ENCODE measurements around the gene SEMA3E.
"Not testable (repeated sequence)": the region's sequence is repeated elsewhere in the genome, so short reads cannot be mapped to it uniquely, and the experiment has no call there.

SEMA3E gene

DNA sequence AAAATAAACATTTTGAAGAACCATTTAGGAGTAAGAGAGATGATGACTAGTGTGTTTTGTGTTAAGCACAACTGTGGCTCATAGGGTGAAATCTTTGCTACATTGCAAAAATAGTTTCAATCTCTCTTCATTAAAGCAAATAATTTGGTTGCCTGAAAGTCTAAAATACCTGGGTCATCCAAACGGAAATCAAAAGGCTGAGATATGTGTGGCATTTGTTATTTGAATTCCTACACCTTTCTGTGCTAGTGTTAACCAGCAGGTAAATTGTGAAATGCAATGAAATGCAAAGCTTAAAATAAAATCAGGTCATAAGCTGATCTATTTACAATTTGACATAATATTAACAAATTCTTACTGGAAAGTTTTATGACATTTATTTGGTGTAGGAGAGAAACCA lies 40.9 kb upstream of the SEMA3E start:
- in situ Hi-C loops (cut with HindIII; ENCODE audit: low sequenced_read_pairs) = no loop called here
- H3K4me3 ChIP-seq (ENCODE audit: low read depth, low read length) = no peak overlapping the region
- no peak for DNase-seq (ENCODE audit: low read depth)
- TF ChIP-seq, protein P1, sequence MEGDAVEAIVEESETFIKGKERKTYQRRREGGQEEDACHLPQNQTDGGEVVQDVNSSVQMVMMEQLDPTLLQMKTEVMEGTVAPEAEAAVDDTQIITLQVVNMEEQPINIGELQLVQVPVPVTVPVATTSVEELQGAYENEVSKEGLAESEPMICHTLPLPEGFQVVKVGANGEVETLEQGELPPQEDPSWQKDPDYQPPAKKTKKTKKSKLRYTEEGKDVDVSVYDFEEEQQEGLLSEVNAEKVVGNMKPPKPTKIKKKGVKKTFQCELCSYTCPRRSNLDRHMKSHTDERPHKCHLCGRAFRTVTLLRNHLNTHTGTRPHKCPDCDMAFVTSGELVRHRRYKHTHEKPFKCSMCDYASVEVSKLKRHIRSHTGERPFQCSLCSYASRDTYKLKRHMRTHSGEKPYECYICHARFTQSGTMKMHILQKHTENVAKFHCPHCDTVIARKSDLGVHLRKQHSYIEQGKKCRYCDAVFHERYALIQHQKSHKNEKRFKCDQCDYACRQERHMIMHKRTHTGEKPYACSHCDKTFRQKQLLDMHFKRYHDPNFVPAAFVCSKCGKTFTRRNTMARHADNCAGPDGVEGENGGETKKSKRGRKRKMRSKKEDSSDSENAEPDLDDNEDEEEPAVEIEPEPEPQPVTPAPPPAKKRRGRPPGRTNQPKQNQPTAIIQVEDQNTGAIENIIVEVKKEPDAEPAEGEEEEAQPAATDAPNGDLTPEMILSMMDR (IDR thresholded peaks at IDR 0.05; ENCODE audit: low read depth, low read length, missing control alignments) = no peak

- in situ Hi-C loops (cut with HindIII; ENCODE audit: low sequenced_read_pairs) = no loop called here
- TF ChIP-seq, protein P1 (IDR thresholded peaks at IDR 0.05; ENCODE audit: low read depth, low read length, missing control alignments) = no peak
- no peak for DNase-seq (ENCODE audit: low read depth)
- H3K4me3 ChIP-seq (ENCODE audit: low read depth, low read length) = no peak overlapping the region
These were observed 37.5 kb upstream of the SEMA3E start for GRCh38 chr7:83686416-83686815.

- DNase-seq (ENCODE audit: low read depth) = no peak
- H3K4me3 ChIP-seq (ENCODE audit: low read depth, low read length) = no peak overlapping the region
- TF ChIP-seq, protein P1 (IDR thresholded peaks at IDR 0.05; ENCODE audit: low read depth, low read length, missing control alignments) = no peak
- in situ Hi-C loops (cut with HindIII; ENCODE audit: low sequenced_read_pairs) = no loop called here
These were observed 36.0 kb upstream of the SEMA3E start for GRCh38 chr7:83684928-83685327.

DNA sequence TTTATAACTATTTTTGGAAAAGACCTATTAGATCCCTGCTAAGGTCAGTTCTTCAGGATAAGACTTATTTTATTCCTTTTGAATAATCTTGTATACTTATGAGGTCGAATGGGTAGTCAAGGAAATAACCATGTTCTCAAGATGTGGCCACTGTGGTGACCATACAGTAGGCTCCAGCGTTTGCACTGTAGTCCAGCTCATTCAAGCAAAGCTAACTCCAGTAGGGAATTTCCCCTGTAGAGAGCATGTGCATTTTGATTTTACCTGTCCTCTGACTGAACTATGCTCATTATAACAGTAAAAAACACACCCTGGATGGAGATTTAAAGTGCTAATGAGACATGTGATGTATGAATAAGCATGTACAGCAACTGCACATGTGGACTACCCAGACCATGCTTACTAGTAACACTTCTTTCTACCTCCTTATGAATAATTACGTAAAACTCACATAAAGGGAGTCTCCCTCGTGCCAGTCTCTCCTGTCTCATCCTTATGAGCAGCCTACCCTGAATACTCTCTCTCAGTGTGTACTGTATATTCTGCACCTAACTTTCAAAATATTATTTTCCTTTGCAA lies 32.4 kb upstream of the SEMA3E start:
- no peak for DNase-seq (ENCODE audit: low read depth)
- TF ChIP-seq, protein P1 (IDR thresholded peaks at IDR 0.05; ENCODE audit: low read depth, low read length, missing control alignments) = no peak
- no peak overlapping the region for H3K4me3 ChIP-seq (ENCODE audit: low read depth, low read length)
- in situ Hi-C loops (cut with HindIII; ENCODE audit: low sequenced_read_pairs) = no loop called here

DNA sequence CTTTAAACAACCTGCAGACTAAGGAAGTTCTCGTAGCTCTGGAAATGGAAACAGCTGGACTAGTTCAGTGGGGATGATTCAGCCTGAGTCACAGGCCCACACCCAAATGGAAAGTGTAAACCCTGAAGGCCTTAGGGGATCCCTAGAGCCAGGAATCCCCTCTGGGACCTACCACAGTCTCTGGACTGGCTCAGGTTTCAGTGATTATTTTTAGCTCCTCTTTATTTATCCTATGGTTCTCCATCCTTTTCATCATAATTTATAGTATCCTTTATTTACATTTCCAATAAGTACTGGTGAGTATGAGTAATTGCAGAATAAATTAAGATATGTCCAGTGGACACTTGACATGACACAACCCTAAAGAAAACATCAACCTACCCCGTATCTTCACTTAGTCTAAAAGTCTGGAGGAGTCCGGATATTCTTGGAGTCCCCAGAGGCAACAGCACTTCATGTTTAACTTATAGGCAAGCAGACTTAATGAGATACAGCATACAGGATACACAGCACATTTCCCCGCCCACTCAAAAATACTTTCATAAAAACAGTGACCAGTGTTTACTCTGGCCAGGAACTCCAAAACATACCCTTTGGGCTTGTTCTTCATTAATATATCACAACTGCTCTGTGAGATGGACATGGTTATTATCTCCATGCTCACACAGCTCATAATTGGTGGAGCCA lies 28.4 kb upstream of the SEMA3E start:
- in situ Hi-C loops (cut with HindIII; ENCODE audit: low sequenced_read_pairs) = no loop called here
- peak; percentile 89 for DNase-seq (ENCODE audit: low read depth)

GRCh38 chr7:83673291-83673690 lies 24.4 kb upstream of the SEMA3E start:
- DNase-seq (ENCODE audit: low read depth); H3K4me3 ChIP-seq (ENCODE audit: low read depth, low read length); in situ Hi-C loops (cut with HindIII; ENCODE audit: low sequenced_read_pairs): not testable (repeated sequence)

More for the DNA sequence above, 28.4 kb upstream of the SEMA3E start:
- TF ChIP-seq, protein P1 (IDR thresholded peaks at IDR 0.05; ENCODE audit: low read depth, low read length, missing control alignments) = no peak
- no peak overlapping the region for H3K4me3 ChIP-seq (ENCODE audit: low read depth, low read length)

- TF ChIP-seq, protein P1 (IDR thresholded peaks at IDR 0.05; ENCODE audit: low read depth, low read length, missing control alignments) = no peak
- H3K4me3 ChIP-seq (ENCODE audit: low read depth, low read length) = no peak overlapping the region
- in situ Hi-C loops (cut with HindIII; ENCODE audit: low sequenced_read_pairs) = no loop called here
- no peak for DNase-seq (ENCODE audit: low read depth)
These were observed 23.2 kb upstream of the SEMA3E start for GRCh38 chr7:83672157-83672556.

Data from astrocyte of the cerebellum (primary cell).